Inflammatory macrophage (primary cell): ENCODE results near the gene SLC8A1.
A peak's percentile ranks its signal among the peaks of the same experiment; 100 is the strongest.

Source experiments
- DNase-seq, 2 donors: peaks; one replicate each; pipeline ENCODE4 v3.0.0-alpha.2; 2020 to 2022

Gene SLC8A1

GRCh38 chr2:40458271-40458794, 6.4 kb upstream of the SLC8A1 start:
- no peak for DNase-seq

GRCh38 chr2:40457837-40458236, 5.9 kb upstream of the SLC8A1 start:
- no peak for DNase-seq

GRCh38 chr2:40457366-40457765, 5.5 kb upstream of the SLC8A1 start:
- peak in 1 of 2 donors; percentile 40 for DNase-seq

GRCh38 chr2:40456926-40457325, 5.0 kb upstream of the SLC8A1 start:
- DNase-seq, result no peak

- peak; percentile 88 to 93 for DNase-seq
These were observed 3.8 kb upstream of the SLC8A1 start for GRCh38 chr2:40455661-40456060.

- peak in 1 of 2 donors; percentile 51 for DNase-seq
These were observed 2.4 kb upstream of the SLC8A1 start for GRCh38 chr2:40454321-40454720.

- no peak for DNase-seq
These were observed 896 bp upstream of the SLC8A1 start for GRCh38 chr2:40452786-40453185.

- DNase-seq, result peak; percentile 75 to 82
These were observed 977 bp downstream of the SLC8A1 start for GRCh38 chr2:40450796-40451430.

GRCh38 chr2:40450066-40450795, 1.7 kb downstream of the SLC8A1 start:
- DNase-seq, result peak; percentile 71 to 82

- peak; percentile 51 to 61 for DNase-seq
These were observed 3.3 kb downstream of the SLC8A1 start for GRCh38 chr2:40448476-40449079.

- peak; percentile 18 to 22 for DNase-seq
These were observed 6.4 kb downstream of the SLC8A1 start for GRCh38 chr2:40445467-40445866.

GRCh38 chr2:40440835-40441234, 11.1 kb downstream of the SLC8A1 start:
- peak; percentile 48 to 79 for DNase-seq

GRCh38 chr2:40439473-40439872, 12.4 kb downstream of the SLC8A1 start:
- DNase-seq, result no peak

GRCh38 chr2:40436093-40436475, 15.8 kb downstream of the SLC8A1 start:
- DNase-seq, result no peak

GRCh38 chr2:40435426-40436092, 16.3 kb downstream of the SLC8A1 start:
- peak; percentile 67 to 84 for DNase-seq

- no peak for DNase-seq
These were observed 17.1 kb downstream of the SLC8A1 start for GRCh38 chr2:40434731-40435271.

GRCh38 chr2:40433736-40434135, 18.2 kb downstream of the SLC8A1 start:
- DNase-seq, result peak in 1 of 2 donors; percentile 1

GRCh38 chr2:40432921-40433483, 18.9 kb downstream of the SLC8A1 start:
- peak in 1 of 2 donors; percentile 0 for DNase-seq

- peak; percentile 90 to 93 for DNase-seq
These were observed 20.3 kb downstream of the SLC8A1 start for GRCh38 chr2:40431600-40431955.

- peak in 1 of 2 donors; percentile 8 for DNase-seq
These were observed 20.9 kb downstream of the SLC8A1 start for GRCh38 chr2:40430776-40431599.

- peak; percentile 29 to 31 for DNase-seq
These were observed 23.5 kb downstream of the SLC8A1 start for GRCh38 chr2:40428439-40428838.
